ENCODE data around the gene CARS1.
A peak's percentile ranks its signal among the peaks of the same experiment; 100 is the strongest.
"Not testable (repeated sequence)": the region's sequence is repeated elsewhere in the genome, so short reads cannot be mapped to it uniquely, and the experiment has no call there.

CARS1 gene

GRCh38 chr11:3073029-3073435 lies 15.8 kb upstream of the CARS1 start:
- TF ChIP-seq CTCF (IDR thresholded peaks at IDR 0.05; ENCODE audit: insufficient read depth, low read depth, low read length, missing control alignments), result no peak
- no peak for DNase-seq (ENCODE audit: low read depth)
- H3K4me3 ChIP-seq (ENCODE audit: low read length), result no peak overlapping the region

- no peak overlapping the region for H3K4me3 ChIP-seq (ENCODE audit: low read length)
- no peak for TF ChIP-seq CTCF (IDR thresholded peaks at IDR 0.05; ENCODE audit: insufficient read depth, low read depth, low read length, missing control alignments)
- no peak for DNase-seq (ENCODE audit: low read depth)
These were observed 12.2 kb upstream of the CARS1 start for GRCh38 chr11:3069425-3069824.

GRCh38 chr11:3066308-3066707 lies 9.1 kb upstream of the CARS1 start:
- not testable (repeated sequence) for DNase-seq (ENCODE audit: low read depth)

GRCh38 chr11:3064709-3065108 lies 7.5 kb upstream of the CARS1 start:
- DNase-seq (ENCODE audit: low read depth); H3K4me3 ChIP-seq (ENCODE audit: low read length): not testable (repeated sequence)

More at GRCh38 chr11:3066308-3066707, 9.1 kb upstream of the CARS1 start:
- H3K4me3 ChIP-seq (ENCODE audit: low read length), result not testable (repeated sequence)

GRCh38 chr11:3063876-3064275 lies 6.7 kb upstream of the CARS1 start:
- DNase-seq (ENCODE audit: low read depth), result peak; percentile 36
- H3K4me3 ChIP-seq (ENCODE audit: low read length), result not testable (repeated sequence)

GRCh38 chr11:3063432-3063831 lies 6.2 kb upstream of the CARS1 start:
- DNase-seq (ENCODE audit: low read depth), result not testable (repeated sequence)

GRCh38 chr11:3060436-3061025 lies 3.3 kb upstream of the CARS1 start:
- TF ChIP-seq CTCF (IDR thresholded peaks at IDR 0.05; ENCODE audit: insufficient read depth, low read depth, low read length, missing control alignments), result no peak
- DNase-seq (ENCODE audit: low read depth), result no peak
- no peak overlapping the region for H3K4me3 ChIP-seq (ENCODE audit: low read length)

More at GRCh38 chr11:3063432-3063831, 6.2 kb upstream of the CARS1 start:
- H3K4me3 ChIP-seq (ENCODE audit: low read length), result not testable (repeated sequence)

GRCh38 chr11:3058753-3059664 lies 1.8 kb upstream of the CARS1 start:
- TF ChIP-seq CTCF (IDR thresholded peaks at IDR 0.05; ENCODE audit: insufficient read depth, low read depth, low read length, missing control alignments), result no peak
- peak; percentile 92 for DNase-seq (ENCODE audit: low read depth)
- H3K4me3 ChIP-seq (ENCODE audit: low read length), result no peak overlapping the region

All from epithelial cell of esophagus (primary cell).